GM18508 (cell line): Measurements from ENCODE around the gene C10orf90.

Experiments used
- ATAC-seq: cut with Tn5 transposase; IDR thresholded peaks from one replicate; pipeline ENCODE4 v1.9.1; 2021; ENCODE audit warnings: moderate number of reproducible peaks; ENCODE audit not compliant: insufficient read depth, unreplicated experiment

C10orf90 gene

DNA sequence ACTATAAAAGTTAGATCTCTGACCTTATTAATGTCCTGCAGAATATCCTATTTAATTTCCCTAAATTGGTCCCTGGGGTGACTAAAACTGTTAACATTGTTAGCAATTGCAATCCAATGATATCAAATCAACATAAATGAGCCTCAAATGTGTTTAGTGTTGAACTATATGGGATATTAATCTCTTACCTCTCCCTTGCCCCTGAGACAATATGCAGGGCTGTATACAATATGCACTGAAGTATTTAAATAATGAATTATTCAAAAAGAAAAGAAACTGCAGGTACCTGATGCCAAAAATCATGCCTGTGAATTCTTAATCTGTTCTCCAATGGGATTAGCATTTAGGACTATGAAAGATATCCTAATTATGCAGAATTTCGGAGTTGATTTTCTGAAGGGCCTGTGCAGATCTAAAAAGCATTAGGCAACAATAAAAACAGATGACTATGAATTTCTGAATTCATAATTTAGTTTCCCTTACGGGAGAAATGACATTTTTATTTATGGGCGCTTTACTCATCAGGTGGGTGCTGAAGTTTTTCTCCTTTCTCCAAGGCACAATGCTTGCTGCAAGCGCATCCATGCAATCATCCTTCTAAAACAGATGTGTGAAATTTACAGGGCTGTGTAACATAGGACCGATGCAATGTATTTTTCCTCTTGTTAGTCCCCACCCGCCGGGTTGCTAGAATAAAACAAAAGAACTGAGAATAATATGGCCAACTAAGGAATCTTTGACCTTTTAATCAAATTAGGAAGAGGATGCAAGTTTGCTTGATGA lies 5.4 kb upstream of the C10orf90 start:
- no peak for ATAC-seq

DNA sequence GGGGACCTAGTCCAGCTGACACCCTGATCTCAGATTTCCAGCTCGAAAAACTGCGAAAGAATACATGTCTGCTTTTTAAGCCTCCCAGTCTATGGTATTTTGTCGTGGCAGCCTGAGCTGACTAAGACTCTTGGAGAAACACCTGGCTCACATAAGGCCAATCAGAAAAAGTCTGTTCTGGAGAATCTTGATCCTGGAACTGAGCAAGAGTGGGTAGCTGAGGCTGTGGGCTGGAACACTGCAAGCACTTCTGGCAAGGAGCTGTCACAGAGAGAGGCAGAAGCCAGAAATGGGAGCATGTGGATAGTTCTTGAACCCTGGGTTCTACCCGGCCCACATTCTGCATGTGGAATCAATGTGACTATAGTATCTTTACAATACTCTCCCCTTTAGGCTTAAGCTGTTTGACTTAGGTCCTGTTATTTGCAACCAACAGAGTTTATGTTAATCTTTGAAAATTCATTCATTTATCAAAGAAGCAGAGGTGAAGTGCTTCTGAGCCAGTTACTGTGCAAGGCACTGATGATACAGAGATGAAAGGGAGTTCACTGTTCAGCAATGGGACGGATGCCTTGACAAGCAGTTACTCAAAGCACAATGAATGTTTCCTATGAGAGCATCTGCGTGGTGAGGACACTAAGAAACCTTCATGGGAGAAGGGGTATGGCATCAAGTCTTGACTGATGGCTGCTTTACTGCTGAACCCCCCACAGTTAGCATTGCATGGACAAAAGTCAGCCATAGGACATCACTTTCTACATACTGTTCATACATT lies 4.4 kb upstream of the C10orf90 start:
- no peak for ATAC-seq

DNA sequence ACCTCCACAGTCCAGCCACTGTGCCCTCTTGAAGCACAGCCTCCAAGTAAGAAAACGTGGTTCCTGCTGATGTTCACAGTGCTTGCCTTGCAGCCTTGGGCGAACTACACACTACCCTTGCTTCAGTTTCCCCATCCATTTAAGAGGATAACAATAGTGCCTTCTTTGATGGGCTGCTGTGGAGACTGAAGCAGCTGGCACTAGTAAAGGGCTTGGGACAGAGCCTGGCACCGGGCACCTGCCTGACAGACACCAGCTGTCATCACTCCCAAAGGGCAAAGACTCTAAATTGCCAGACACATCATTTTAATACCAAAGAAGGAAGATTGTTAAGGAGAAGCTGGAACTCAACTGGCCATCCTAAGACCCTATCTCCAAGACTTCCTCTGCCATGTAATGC lies 3.1 kb upstream of the C10orf90 start:
- ATAC-seq, result no peak

DNA sequence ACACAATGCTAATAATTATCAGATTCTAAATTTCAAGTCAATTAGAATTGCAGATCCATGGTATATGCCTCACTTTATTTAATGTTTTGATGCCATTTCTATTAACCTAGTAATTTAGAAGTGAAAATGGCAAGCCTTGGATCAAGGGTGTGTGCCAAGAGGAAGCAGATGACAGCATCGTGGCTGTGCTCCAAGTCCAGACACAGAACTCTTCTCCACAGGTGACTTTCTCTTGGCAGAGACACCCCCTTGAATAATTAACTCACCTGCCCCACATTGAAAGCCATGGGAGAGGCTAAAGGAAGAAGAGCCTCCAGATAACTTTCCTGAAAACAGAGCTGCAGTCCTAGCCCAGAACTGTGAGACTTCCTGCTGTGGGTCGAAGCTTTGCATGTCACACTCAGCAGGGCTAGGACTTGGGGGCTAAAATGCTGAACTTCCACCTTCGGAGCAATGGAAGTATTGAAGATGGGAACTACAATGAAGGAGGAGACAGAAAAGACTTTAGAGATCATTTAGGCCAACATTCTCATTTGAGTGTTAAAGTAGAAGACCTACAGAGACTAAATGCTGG lies 996 bp upstream of the C10orf90 start:
- no peak for ATAC-seq

DNA sequence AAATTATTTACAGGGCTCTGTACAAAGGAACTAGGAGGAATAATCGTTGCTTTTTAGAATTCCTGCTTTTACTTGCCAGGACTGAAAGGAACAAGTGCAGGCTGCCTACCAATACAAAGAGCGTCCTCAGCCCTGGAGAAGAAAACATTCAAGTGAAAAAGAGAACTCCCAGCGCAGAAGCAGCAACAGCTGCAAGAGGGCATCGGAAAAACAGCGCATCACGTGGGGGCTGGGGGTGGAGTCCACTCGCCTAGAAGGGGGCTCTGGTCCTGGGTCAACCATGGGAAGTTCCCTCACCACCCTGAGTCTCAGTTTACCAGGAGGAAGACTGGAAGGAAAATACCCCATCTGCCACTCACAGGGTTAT lies 385 bp upstream of the C10orf90 start:
- no peak for ATAC-seq

DNA sequence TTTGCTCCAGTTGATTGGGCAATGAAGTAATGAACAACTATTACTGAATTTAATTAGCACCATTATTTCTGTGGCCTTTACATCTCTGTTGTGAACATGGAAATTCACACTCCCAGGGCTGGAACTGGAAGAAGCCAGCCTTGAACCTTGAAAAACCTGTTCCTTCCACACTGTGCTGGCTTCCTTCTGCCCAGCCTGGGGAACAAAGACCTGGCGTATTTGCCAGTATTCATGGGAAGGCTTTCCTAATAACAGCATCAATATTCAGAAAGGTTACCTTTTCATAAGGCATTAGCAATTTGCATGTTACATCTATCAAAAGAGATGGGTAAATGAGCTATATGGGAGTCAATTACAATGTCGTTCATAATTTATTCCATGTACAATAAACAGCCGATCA lies 1.3 kb downstream of the C10orf90 start:
- no peak for ATAC-seq

DNA sequence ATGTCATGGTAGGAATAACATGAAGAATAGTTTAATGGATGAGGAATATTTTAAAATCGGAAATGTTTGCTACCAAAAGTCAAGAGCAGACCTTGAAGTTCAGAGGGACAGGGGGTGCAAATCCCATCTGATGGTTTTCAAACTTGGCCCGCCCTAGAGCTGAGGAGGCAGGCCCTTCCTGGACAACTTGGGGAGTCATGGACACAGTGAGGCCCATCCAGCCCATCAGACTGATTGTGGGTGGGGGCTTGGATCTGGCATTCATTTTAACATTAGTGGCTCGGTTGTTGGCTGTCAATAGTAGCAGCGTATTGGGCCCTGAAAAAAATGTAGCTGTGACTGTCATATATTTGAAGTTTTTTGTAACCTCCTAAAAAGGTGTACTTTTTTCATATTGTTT lies 2.0 kb downstream of the C10orf90 start:
- ATAC-seq, result no peak

DNA sequence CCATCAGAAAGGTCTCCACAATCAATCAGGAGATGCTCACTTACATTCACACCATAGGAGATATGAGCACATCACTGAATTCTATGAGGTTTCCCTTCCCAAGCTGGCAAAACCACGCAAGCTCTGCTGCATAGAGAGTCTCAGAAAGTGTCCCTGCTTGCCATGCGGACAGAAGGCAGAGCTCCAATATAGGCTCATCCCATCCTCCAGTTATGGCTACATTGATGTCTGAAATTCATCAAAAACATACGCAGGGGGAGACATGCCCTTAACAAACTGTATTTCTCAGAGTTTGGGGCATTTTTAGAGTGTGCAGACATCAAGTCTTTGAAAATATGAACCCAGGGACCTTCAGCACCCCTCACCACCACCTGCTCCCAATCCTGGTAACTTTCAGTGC lies 2.9 kb downstream of the C10orf90 start:
- no peak for ATAC-seq

DNA sequence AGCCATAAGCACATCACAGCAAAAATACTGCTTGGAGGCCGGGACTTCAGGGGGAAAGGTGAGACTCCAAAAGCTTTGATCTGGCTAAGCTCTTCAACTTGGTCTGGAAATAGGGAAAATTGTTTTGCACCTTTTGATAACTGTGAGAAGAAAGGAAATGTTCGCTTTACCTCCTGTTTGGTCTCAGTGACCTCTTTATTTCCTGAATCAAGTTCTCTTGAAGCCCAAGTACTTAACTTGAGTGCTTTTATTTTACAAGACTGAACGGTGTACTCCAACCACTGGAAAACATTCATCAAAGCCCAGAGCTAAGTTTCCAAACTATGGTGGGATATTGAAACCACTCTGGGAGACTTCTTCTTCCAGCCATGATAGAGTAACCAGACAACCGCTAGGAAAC lies 5.3 kb downstream of the C10orf90 start:
- ATAC-seq, result no peak

DNA sequence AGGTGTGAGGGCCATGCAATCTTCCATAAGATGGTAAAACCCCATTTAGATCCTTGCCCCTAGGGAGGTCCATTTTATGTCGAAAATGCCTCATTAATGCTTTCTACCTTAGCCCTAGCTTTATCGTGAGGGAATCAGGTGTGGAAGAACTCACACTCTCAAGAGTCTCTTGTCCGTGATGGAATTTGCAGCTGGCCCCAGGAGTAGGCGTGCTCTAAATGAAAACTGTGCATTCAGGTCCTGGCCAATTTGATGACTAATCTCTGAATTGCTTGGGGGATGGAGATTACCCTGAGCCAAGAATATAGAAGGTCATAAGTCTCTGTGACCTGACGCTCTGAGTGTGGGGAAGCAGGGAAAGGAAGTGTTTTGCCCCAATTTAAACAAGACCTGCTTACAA lies 6.6 kb downstream of the C10orf90 start:
- ATAC-seq, result no peak

DNA sequence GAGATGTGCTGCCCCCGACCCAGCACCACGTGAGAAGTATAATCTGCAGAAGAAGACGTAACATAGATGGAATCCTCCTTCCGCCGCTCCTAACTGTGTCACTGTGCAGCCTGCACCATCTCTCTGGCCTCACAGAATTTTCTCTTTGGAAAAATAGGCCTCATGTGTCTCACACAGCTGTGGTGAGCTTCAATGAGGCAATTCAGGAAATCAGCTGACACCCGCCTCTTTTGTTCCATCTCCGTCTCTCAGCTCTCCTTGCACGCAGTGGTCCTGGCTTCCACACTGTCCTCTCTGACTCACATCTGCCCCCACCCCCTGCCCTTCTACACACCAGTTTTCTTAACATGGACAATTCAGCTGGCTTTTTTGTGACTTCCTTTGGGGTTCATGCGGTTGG lies 7.2 kb downstream of the C10orf90 start:
- ATAC-seq, result no peak

DNA sequence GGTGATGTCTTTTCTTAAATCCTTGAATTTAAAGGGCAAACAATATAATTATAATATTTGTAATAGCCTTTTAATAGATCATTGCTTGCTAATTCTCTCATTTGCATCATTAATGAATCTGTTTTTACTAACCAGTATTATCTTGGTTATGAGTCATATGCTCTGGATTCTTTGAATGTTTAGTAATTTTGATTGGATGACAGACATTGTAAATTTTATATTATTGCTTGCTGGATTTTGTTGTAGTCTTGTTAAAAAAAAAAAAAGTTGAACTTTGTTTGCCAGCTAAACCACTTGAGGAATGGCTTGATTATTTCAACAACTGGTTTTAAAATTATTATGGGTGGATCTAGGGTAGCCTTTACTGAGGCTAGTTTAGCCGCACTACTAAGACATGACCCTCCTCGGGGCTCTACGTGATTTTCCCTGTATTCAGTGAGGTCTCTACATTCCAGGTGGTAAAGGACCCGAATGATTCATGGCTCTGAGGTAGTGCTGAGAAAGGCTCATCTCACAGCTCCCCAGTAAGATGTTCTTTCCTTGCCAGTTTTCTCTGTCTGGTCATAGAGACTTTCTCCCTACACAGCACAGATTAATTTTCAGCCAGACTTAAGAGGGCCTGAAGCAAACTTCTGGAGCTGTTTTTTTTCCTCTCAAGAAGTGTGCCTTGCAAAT lies 8.5 kb downstream of the C10orf90 start:
- ATAC-seq, result no peak

DNA sequence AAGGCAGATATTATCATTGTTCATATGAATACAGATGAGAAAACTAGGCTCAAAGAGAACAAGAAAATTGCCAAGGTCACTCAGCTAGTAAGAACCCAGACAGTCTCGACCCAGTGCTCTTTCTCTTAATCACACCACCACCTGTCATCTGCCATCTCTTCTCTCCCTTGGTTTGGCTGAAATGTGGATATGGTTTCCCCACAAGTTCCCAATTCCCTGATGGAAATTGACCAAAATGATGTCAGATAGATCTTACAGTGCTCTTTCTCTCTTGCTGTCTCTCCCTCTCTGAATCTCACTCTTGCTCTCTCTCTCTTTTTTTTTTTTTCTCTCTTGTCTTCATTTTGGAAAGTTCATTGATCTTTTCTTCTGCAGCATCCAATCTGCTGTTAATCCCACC lies 9.1 kb downstream of the C10orf90 start:
- ATAC-seq, result no peak

DNA sequence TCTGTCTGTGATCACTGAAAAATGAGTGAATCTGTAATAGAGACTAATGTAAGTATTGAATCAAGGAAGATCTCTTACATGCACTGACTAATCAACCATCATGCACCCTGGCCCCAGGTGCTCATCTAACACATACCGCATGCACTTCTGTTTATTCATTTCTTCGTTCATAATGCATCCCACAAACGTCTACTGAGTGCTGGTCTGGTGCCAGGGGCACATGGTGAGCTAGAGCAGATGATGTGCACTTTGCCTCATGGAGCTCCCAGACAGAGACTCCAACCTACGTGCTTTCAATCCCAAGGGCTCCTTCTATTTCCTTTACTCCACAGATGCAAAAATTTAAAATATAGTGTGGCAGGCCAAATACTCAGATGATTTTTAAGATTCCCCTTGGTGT lies 10.7 kb downstream of the C10orf90 start:
- ATAC-seq, result no peak

DNA sequence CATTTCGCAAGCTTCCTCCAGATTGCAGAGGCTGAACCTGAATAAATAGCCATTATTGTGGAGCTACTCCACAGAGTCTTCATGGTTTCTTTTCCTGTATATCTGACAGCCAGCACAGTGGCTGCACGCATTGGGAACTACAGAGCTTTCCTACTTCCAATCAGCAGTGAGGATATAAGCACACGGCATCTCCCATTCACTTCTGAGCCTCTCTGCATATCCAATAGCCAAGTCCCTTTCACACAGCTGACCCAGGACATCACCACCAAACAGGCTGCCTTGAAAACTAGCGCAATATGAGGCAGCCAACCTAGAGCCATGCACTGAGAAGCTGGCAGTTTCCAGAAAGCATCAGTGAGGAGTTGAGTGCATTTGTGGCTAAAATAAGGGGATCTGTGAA lies 11.6 kb downstream of the C10orf90 start:
- no peak for ATAC-seq

DNA sequence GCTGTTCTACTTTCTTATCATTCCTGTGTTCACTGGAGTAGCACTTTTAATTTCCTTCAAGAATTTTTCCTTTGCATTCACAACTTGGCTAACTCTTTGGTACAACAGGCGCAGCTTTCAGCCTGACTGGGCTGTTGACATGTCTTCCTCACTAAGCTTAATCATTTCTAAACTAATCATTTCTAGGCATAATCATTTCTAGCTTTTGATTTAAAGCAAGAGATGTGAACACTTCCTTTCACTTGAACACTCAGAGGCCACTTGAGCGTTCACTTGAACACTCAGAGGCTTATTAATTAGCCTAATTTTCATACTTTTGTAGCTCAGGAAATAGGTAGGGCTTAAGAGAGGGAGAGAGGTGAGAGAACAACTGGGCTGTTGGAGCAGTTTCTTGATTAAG lies 15.9 kb downstream of the C10orf90 start:
- no peak for ATAC-seq

DNA sequence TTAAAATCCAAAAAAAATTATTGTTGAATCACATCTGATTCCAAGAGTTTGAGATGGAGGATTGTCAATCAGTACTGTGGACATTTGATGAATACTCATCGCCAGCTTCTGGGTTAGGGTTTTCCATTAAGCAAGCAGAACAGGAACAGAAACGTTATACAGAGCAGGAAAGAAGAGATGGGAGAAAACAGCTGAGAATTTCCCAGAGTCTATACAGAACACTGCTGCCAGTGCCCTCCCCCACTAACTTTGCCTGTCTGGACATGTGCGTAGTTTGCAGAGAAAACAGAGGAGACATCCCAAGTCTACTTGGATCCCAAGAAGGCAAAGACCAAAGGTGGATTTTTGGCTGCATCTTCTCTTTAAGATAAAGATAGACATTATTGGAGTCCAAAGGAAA lies 19.0 kb downstream of the C10orf90 start:
- ATAC-seq, result no peak

DNA sequence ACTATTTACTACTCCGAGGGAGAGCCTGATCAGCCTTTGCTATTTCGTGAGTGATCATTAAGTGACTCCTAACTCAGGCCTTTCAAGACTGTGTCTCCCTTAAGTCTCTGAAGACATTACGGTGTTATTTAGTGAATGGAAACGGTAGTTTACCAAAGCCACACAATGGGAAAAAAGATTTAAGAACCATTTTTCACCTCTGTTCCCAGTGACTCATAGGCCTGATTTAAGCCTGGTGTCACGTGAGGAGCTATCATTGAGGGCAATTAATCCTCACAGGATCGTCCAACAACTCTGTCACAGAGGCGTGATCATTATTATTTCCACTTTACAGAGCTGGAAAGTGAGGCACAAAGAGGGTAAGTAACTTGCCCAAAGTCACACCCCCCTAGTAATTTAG lies 20.3 kb downstream of the C10orf90 start:
- ATAC-seq, result no peak

DNA sequence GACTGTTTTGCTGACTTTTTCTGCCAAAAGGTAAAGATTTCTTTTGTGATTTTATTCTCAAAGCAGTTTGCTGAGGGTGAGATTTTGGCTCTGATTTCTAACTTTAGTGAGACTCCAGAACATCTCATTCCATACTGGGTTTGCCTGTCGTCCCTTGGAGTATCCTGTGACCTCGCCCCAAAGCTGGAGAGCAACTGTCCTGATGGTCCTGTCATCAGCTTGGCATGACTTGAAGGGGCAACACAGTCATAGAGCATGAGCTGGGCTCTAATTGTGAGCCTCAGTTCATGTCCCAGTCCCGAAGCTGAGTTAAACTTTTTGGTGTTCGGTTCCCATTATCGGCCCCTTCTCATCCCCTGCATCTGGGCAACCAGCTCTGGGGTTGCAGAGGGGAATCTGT lies 23.4 kb downstream of the C10orf90 start:
- ATAC-seq, result no peak

DNA sequence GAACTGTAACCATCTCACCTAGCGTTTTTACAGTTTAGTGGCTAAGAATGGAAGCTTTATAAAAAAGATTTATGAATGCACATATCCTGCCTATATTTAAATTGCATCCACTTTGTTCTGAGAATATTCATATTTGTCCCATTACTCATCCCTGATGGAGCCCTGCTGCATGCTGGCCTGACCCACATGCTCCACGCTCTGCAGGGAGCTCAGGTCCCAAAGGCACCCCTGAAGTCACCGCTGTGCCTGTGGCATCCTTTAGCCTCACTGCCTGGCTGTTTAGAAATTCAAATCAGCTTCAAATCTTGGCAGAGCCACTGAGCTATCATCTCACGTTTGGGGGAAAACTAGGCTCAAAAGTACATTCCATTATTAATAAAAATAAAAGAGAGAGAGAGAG lies 24.4 kb downstream of the C10orf90 start:
- ATAC-seq, result no peak

DNA sequence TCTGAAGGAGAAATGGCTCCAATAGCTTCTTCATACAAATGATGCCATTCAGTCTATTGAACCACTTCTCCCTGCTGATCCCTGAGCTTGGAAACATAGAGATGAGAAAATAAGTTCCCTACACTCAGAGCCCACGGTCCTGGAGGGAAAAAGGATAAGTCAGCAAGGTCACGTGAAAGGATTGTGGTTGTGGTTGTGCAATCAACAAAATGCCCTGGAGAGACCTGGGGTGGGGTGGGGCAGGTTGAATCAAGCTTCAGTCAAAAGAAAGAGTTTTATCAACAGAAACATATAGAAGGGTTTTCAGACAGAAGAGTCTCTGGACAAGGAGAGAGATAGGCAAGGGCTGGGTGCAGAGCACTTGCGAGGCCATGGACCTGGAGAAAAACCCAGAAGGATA lies 30.1 kb downstream of the C10orf90 start:
- no peak for ATAC-seq
